Measurements from ENCODE around the gene EP300.
"Not testable (repeated sequence)": the region's sequence is repeated elsewhere in the genome, so short reads cannot be mapped to it uniquely, and the experiment has no call there.

Gene EP300

GRCh38 chr22:41092023-41092817 lies at the start of gene EP300:
Gene EP300, plus strand, starts transcription at chr22:41092592. Its CDS starts 413 bp downstream, at chr22:41093005.
- peak; percentile 88 for DNase-seq

GRCh38 chr22:41043722-41044121 lies 48.7 kb upstream of the EP300 start:
- DNase-seq: no peak

- not testable (repeated sequence) for DNase-seq
These were observed 46.8 kb upstream of the EP300 start for GRCh38 chr22:41045575-41045974.

- DNase-seq: no peak
These were observed 44.6 kb upstream of the EP300 start for GRCh38 chr22:41047801-41048211.

- not testable (repeated sequence) for DNase-seq
These were observed 44.0 kb upstream of the EP300 start for GRCh38 chr22:41048345-41048744.

- no peak for DNase-seq
These were observed 43.3 kb upstream of the EP300 start for GRCh38 chr22:41048791-41049717.

- not testable (repeated sequence) for DNase-seq
These were observed 42.6 kb upstream of the EP300 start for GRCh38 chr22:41049795-41050194.

GRCh38 chr22:41050883-41051282 lies 41.5 kb upstream of the EP300 start:
- no peak for DNase-seq

- no peak for DNase-seq
These were observed 39.5 kb upstream of the EP300 start for GRCh38 chr22:41052661-41053490.

GRCh38 chr22:41057076-41057475 lies 35.3 kb upstream of the EP300 start:
- DNase-seq: no peak

GRCh38 chr22:41062146-41062545 lies 30.2 kb upstream of the EP300 start:
- DNase-seq: no peak

- not testable (repeated sequence) for DNase-seq
These were observed 28.1 kb upstream of the EP300 start for GRCh38 chr22:41064326-41064725.

- DNase-seq: not testable (repeated sequence)
These were observed 26.1 kb upstream of the EP300 start for GRCh38 chr22:41066341-41066740.

- DNase-seq: not testable (repeated sequence)
These were observed 24.4 kb upstream of the EP300 start for GRCh38 chr22:41067968-41068367.

GRCh38 chr22:41070665-41071331 lies 21.6 kb upstream of the EP300 start:
- no peak for DNase-seq

- DNase-seq: no peak
These were observed 18.3 kb upstream of the EP300 start for GRCh38 chr22:41074061-41074460.

- DNase-seq: no peak
These were observed 17.9 kb upstream of the EP300 start for GRCh38 chr22:41074466-41074865.

- DNase-seq: no peak
These were observed 17.3 kb upstream of the EP300 start for GRCh38 chr22:41074941-41075710.

- no peak for DNase-seq
These were observed 16.4 kb upstream of the EP300 start for GRCh38 chr22:41075946-41076345.

- no peak for DNase-seq
These were observed 15.5 kb upstream of the EP300 start for GRCh38 chr22:41076857-41077256.

GRCh38 chr22:41078931-41079330 lies 13.5 kb upstream of the EP300 start:
- DNase-seq: no peak

Data from stimulated activated CD4-positive, alpha-beta T cell treated with anti-CD3 and anti-CD28 coated beads, Interleukin-15, amount 100 ng/mL, for 24 hours (primary cell).